Measurements from ENCODE around the gene CRYGD. TPM values are rescaled to one million over a fixed set of nuclear protein-coding genes. Genes with fewer than 3 reads are reported as not detected.
A peak's percentile ranks its signal among the peaks of the same experiment; 100 is the strongest.

The CRYGD gene
- total RNA-seq, 4 donors from 2014 or later: not detected

- DNase-seq: no peak
Observed at GRCh38 chr2:208077276-208077675, 47.0 kb downstream of the CRYGD start.

DNA sequence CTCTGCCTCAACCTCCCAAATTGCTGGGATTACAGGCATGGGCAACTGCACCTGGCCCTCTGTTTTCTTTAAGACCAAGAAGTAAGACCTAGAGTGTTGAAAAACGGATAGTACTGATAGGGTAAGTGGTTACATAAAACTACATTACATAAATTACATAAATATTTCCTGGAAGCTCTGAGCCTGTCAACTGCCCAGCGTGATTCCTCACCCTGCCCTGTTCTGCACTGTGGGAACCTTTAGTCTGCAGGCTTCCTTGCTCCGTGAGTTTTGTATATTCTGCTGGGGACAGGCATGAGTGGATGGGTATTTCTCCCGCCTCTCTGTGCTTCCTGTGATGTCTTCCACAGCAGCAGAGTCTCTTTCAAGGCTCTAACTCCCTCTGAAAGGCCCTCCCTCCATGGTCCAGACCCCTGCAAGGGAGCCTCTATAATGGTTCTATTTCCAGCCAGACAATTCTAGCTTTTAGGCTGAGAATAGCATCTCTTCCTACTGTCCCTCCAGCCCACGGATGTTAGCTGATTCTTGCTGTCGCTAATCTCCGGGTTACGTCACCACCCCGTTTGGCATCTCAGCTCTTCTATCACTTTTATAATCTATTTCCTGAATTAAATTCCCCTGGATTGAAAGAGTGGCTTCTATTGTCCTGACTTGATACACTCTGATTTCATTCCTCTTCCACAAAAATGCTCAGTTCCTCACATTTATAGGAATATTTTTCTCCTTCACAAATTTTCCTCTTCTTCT is 49.5 kb downstream of the CRYGD start:
- WGBS, 2 donors: 51 to 55% methylated on average over 9 of the region's 9 CpGs
- Histone ChIP-seq H3K9me3 (no peaks in the 10 kb centered on the region), H3K4me3 (no peak overlapping the region), H3K27me3 (peaks cover 0 to 31% (median 0%) of the 10 kb centered on the region in 4 donors), H3K4me1 (no peaks in the 10 kb centered on the region), H3K27ac (no peak overlapping the region), H3K36me3 (no peaks in the 10 kb centered on the region)
- intact Hi-C loops (cut with DNase I): loop anchor here (10.0 kb wide), 1 partner anchor 330 kb away; no protein-coding TSS in a partner anchor
- DNase-seq: no peak
- no peak for TF ChIP-seq POLR2A (IDR thresholded peaks at IDR 0.05)
- TF ChIP-seq, protein P1, sequence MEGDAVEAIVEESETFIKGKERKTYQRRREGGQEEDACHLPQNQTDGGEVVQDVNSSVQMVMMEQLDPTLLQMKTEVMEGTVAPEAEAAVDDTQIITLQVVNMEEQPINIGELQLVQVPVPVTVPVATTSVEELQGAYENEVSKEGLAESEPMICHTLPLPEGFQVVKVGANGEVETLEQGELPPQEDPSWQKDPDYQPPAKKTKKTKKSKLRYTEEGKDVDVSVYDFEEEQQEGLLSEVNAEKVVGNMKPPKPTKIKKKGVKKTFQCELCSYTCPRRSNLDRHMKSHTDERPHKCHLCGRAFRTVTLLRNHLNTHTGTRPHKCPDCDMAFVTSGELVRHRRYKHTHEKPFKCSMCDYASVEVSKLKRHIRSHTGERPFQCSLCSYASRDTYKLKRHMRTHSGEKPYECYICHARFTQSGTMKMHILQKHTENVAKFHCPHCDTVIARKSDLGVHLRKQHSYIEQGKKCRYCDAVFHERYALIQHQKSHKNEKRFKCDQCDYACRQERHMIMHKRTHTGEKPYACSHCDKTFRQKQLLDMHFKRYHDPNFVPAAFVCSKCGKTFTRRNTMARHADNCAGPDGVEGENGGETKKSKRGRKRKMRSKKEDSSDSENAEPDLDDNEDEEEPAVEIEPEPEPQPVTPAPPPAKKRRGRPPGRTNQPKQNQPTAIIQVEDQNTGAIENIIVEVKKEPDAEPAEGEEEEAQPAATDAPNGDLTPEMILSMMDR (IDR thresholded peaks at IDR 0.05): no peak

More at GRCh38 chr2:208077276-208077675, 47.0 kb downstream of the CRYGD start:
- Histone ChIP-seq H3K4me3 (no peak overlapping the region), H3K27me3 (peaks cover 0 to 37% (median 0%) of the 10 kb centered on the region in 4 donors), H3K9me3 (no peaks in the 10 kb centered on the region), H3K36me3 (no peaks in the 10 kb centered on the region), H3K27ac (no peak overlapping the region), H3K4me1 (no peaks in the 10 kb centered on the region)
- intact Hi-C loops (cut with DNase I): loop anchor here (10.0 kb wide), 1 partner anchor 332 kb away; no protein-coding TSS in a partner anchor
- TF ChIP-seq, protein P1 (IDR thresholded peaks at IDR 0.05): no peak
- no peak for TF ChIP-seq POLR2A (IDR thresholded peaks at IDR 0.05)
- 69 to 81% methylated on average over 2 of the region's 2 CpGs for WGBS, 2 donors

DNA sequence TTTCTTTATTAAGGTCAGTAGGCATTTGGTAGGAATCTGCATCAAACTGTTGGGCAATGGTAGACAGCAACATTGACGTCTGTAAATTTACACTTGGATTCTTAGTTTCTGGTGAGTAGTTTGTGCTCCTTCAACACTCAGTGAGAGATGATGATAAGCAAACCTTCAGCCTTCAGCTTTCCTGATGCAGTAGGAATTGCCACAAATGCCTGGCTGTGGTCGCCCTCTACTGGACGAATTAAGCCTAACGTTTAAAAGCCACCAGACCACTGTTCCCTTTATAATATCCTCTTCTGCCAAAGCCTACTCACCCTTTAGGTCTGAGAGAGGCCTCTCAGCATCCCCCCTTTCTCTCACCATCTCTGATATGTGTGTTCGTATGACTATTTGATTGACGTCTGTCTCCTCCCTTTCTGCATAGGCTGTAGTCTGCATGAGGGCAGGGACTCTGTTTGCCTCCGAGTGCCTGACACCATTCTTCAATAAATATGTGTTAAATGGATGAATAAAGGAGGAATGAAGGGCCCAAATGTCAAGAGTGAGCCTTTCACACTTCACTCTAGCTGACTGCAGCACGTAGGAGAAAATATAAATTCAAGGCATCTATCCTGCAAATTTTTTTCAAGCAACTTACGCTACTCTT is 52.0 kb downstream of the CRYGD start:
- Histone ChIP-seq H3K4me3 (no peak overlapping the region), H3K36me3 (no peaks in the 10 kb centered on the region), H3K9me3 (no peaks in the 10 kb centered on the region), H3K4me1 (no peaks in the 10 kb centered on the region), H3K27ac (no peak overlapping the region), H3K27me3 (peaks cover 0 to 16% (median 0%) of the 10 kb centered on the region in 4 donors)
- intact Hi-C loops (cut with DNase I): loop anchor here (10.0 kb wide), 1 partner anchor 328 kb away; no protein-coding TSS in a partner anchor
- DNase-seq: no peak
- TF ChIP-seq, protein P1 (IDR thresholded peaks at IDR 0.05): peak; percentile 32 to 75 (median 67)
- no peak for TF ChIP-seq POLR2A (IDR thresholded peaks at IDR 0.05)
- WGBS, 2 donors: 22% methylated on average over 9 of the region's 9 CpGs

Other genes starting within 250 kb of the CRYGD start
- 10 to 100 TPM in 1 of 4 donors, 1 to 10 TPM in 3; 3.7 to 19.3 (median 6.7) TPM for gene PLEKHM3, start 99.0 kb downstream of the CRYGD start, total RNA-seq
- not detected for gene CRYGC, start 5.3 kb upstream of the CRYGD start, total RNA-seq
- gene CRYGB, start 21.6 kb upstream of the CRYGD start, total RNA-seq: not detected
- gene CRYGA, start 39.1 kb upstream of the CRYGD start, total RNA-seq: not detected
- not detected for gene C2orf80, start 65.5 kb upstream of the CRYGD start, total RNA-seq
- gene IDH1, start 130.5 kb upstream of the CRYGD start, total RNA-seq: 100 to 1,000 TPM; 108 to 223 (median 142) TPM
- 10 to 100 TPM; 10.5 to 25.7 (median 12.5) TPM for gene PIKFYVE, start 141.7 kb upstream of the CRYGD start, total RNA-seq